NCI-H345 treated with DMSO at 0.1 percent for 48 hours (cell line): ENCODE results near the gene PLPPR3.

Experiments used
- DNase-seq: peaks from one replicate; lab custom pipeline; 2025; ENCODE audit not compliant: unreplicated experiment; lab: John Stamatoyannopoulos, UW

The PLPPR3 gene, protein sequence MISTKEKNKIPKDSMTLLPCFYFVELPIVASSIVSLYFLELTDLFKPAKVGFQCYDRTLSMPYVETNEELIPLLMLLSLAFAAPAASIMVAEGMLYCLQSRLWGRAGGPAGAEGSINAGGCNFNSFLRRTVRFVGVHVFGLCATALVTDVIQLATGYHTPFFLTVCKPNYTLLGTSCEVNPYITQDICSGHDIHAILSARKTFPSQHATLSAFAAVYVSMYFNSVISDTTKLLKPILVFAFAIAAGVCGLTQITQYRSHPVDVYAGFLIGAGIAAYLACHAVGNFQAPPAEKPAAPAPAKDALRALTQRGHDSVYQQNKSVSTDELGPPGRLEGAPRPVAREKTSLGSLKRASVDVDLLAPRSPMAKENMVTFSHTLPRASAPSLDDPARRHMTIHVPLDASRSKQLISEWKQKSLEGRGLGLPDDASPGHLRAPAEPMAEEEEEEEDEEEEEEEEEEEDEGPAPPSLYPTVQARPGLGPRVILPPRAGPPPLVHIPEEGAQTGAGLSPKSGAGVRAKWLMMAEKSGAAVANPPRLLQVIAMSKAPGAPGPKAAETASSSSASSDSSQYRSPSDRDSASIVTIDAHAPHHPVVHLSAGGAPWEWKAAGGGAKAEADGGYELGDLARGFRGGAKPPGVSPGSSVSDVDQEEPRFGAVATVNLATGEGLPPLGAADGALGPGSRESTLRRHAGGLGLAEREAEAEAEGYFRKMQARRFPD

GRCh38 chr19:821825-822503 lies at the start of gene PLPPR3:
TSS of gene PLPPR3 (minus strand) at chr19:821955. CDS start at chr19:821559, 396 bp downstream.
- DNase-seq: no peak

GRCh38 chr19:870963-871401 lies 49.2 kb upstream of the PLPPR3 start:
- peak; percentile 22 for DNase-seq

DNA sequence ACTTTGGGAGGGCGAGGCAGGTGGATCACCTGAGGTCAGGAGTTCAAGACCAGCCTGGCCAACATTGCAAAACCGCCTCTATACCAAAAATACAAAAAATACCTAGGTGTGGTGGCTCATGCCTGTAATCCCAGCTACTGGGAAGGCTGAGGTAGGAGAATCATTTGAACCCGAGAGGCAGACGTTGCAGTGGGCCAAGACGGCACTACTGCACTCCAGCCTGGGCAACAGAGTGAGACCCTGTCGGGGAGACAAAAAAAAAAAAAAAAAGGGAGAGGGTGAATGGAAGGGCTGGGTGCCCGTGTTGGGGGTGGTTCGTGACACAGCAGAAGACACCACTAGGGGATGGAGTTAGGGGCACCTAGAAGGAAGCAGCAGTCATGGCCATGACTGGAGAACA lies 48.6 kb upstream of the PLPPR3 start:
- DNase-seq: no peak

- DNase-seq: no peak
These were observed 47.8 kb upstream of the PLPPR3 start for GRCh38 chr19:869245-870177.

DNA sequence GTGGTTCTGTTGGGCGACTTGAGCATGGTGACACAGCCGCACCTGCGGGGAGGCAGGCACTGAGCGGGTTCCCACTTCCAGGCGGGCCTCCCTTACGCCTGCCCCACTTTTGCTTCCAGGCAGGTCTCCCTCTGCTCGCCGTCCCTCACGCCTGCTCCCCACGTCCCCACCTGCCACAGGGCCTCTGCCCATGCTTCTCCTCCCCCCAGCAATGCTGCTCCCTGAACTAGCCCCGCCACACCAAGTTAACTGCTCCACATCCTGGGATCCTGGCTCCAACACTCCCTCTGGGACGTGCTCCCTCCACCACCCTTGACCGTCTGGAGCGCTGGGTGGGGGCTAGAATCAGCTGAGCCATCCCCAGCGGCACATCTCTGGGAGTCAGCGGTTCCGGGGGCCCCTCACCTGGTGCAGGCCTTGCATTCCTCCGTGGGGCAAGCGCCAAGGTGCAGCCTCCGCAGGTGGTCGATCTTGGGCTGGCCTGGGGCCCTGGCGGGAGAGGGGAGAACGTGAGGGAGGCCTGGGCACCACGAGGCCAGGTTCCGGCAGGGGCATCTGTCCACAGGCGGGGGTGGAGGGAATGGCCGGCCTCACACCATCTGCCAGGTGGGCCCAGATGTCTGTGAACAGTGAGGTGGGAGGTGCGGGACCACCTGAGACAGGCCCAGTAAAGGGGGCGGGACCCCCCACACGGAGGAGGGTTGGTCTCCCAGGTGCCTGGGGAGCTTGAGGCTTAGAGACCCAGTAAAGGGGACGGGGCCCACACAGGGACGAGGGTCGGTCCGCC lies 46.9 kb upstream of the PLPPR3 start:
- no peak for DNase-seq

DNA sequence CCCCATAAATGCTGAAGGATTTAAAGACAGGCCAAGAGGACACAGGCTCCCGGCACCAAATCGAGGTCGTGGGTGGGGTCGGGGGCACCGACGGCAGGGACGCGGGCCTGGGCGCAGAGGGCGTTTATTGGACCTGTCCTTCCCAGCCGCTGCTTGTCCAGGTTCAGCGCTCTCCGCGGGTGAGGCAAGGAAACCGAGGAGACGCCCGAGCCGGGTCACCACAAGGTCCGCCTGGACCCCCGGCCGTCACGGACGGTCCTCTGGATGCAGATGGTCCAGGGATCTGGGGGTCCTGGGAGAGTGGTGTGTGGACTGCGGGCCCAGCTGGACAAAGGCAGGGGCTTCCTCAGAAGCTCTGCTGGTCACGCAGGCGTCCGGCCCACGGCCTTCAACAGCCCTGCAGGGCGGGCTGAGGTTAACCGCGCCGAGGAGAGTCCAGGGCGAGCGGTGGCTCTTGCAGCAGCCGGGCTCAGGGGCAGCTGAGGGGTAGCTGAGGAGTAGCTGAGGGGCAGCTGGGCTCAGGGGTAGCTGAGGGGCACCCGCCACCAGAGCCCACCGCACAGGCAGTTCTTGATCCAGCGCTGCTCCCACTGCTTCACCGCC lies 46.2 kb upstream of the PLPPR3 start:
- DNase-seq: no peak

- DNase-seq: no peak
These were observed 45.6 kb upstream of the PLPPR3 start for GRCh38 chr19:867301-867793.

- DNase-seq: no peak
These were observed 45.1 kb upstream of the PLPPR3 start for GRCh38 chr19:866769-867300.

GRCh38 chr19:863315-863620 lies 41.5 kb upstream of the PLPPR3 start:
- DNase-seq: no peak

DNA sequence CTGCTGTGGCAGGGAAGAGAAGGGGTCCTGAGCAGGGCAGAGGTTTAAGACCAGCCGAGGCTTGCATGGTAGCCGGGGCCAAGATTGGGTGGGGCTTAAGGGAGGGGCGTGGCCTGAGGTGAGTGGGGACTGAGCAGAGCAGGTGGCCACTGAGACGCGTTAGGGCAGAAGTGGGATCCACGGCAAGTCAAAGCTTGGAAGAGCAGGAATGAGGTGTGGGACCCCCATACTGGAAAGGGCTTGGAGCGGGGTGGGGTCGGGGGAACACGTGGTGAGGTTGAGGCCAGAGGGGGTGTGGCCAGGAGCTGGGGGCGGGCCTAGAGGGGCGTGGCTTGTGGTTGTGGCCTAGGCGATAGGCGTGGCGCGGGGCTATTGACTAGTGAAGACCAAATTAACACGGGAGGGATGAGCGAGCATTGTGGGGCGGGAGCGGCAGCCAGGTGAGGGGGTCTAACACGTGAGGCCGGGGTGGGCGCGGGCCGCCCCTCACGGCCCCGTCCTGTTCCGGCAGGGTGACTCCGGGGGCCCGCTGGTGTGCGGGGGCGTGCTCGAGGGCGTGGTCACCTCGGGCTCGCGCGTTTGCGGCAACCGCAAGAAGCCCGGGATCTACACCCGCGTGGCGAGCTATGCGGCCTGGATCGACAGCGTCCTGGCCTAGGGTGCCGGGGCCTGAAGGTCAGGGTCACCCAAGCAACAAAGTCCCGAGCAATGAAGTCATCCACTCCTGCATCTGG lies 41.0 kb upstream of the PLPPR3 start:
- DNase-seq: no peak

- DNase-seq: no peak
These were observed 40.2 kb upstream of the PLPPR3 start for GRCh38 chr19:861756-862580.

DNA sequence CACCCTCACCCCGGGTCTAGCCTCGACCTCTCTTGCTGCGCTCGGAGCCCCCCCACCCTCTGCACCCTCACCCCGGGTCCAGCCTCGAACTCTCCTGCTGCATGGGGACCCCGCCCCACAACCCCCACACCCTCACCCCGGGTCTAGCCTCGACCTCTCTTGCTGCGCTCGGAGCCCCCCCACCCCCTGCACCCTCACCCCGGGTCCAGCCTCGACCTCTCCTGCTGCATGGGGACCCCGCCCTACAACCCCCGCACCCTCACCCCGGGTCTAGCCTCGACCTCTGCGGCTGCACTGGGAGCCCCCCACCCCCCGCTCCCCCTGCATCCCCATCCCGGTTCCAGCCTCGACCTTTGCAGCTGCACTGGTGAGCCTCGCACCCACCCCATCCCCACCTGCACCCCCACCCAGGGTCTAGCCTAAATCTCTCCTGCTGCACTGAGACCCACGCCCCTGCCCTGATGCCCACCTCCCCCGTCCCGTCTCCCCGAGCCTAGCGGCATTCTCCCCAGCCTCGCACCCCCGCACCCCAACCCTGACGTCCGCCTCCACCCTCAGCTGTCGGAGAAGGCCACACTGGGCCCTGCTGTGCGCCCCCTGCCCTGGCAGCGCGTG lies 39.5 kb upstream of the PLPPR3 start:
- no peak for DNase-seq

DNA sequence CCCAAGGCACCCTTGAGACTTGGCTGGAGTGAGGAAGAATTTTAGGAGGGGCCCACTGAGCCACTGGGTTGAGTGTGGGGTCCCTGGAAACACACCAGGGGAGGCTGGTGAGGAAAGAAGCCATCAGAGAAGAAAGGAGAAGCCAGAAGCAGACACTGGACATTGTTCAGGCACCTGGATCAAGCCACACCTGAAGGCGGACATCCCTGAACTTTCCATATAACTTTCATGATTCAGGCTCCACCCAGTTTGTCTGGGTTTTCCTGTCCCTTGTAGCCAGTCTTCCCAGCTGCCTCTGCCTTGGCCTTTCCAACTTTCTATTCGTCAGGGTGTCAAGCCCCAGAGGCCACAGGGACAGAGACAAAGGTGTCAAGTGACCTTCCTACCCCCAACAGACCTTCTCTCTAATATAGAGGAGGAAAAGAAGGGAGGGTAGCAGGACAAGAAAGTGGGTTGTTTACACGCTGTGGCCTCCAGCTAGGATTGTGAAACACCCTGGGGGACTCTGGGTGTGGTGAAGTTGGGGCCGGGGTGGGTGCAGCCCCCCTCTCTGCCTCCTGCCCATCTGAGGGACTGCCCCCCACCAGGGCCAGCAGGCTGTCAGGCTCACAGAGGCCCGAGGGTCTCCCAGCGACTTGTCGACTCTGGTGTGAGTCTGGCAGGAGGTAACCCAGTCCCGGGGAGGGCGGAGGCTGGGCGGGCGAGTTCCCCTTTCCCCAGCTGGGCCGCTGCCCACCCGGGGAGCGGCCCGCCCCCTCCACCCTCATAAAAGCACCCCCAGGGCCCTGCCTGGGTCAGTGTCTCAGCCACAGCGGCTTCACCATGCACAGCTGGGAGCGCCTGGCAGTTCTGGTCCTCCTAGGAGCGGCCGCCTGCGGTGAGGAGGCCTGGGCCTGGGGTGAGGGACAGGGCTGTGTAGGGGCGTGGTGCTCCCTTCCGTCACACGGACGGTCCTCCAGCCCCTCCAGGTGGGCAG lies 37.4 kb upstream of the PLPPR3 start, which contains the start of gene CFD:
TSS of gene CFD (plus strand) at position 797 of the 976 bp plus-strand sequence. CDS start at position 823, 26 bp downstream.
- no peak for DNase-seq

- no peak for DNase-seq
These were observed 36.5 kb upstream of the PLPPR3 start for GRCh38 chr19:858284-858683.

DNA sequence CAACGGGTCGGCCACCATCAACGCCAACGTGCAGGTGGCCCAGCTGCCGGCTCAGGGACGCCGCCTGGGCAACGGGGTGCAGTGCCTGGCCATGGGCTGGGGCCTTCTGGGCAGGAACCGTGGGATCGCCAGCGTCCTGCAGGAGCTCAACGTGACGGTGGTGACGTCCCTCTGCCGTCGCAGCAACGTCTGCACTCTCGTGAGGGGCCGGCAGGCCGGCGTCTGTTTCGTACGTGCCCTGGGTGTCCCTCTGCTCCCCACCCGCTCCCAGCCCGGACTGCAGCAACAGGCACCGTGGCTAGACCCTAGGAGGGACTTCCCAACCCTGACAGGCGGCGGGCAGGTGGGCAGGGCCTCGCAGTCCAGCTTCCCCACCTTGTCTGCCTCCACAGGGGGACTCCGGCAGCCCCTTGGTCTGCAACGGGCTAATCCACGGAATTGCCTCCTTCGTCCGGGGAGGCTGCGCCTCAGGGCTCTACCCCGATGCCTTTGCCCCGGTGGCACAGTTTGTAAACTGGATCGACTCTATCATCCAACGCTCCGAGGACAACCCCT lies 33.9 kb upstream of the PLPPR3 start:
- DNase-seq: no peak

DNA sequence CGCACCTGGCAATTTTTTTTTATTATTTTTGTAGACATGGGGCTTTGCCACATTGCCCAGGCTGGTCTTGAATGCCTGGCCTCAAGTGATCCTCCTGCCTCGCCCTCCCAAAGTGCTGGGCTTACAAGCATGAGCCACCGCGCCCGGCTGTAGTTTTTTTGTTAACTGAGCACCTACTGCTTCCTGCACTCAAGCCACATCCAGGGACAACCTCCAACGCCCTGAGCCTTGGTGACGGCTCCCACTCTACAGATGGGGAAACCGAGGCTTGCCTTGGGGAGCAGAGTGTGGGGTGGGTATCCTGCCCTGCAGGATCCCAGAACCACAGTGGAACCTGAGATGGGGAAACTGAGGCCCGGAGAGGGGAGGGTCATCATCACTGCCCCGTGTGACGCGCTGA lies 33.4 kb upstream of the PLPPR3 start:
- no peak for DNase-seq
